H9 (cell line): ENCODE measurements around the gene HCFC1. TPM values are rescaled to one million over a fixed set of nuclear protein-coding genes. Genes with fewer than 3 reads are reported as not detected.

Source experiments
- DNase-seq: peaks from one replicate; pipeline ENCODE4 v3.0.0-alpha.2; 2017
- H2AFZ ChIP-seq: one replicate; pipeline ENCODE4 v1.6.1; 2013; ENCODE audit warnings: mild to moderate bottlenecking, low read length, control low read depth, moderate library complexity
- H2AK5ac ChIP-seq: 2 replicates; pipeline ENCODE4 v1.6.1; 2013; ENCODE audit warnings: low read length, control low read depth, mixed read lengths; ENCODE audit not compliant: insufficient read length
- H2BK120ac ChIP-seq: one replicate; pipeline ENCODE4 v1.6.1; 2013; ENCODE audit warnings: low read depth, mild to moderate bottlenecking, low read length, control low read depth, inconsistent platforms; ENCODE audit not compliant: poor library complexity, severe bottlenecking
- H2BK12ac ChIP-seq: 2 replicates; pipeline ENCODE4 v1.6.1; 2013; ENCODE audit warnings: low read length, control low read depth, mixed read lengths, low read depth; ENCODE audit not compliant: insufficient read length
- H2BK15ac ChIP-seq: 2 replicates; pipeline ENCODE4 v1.6.1; 2013; ENCODE audit warnings: low read depth, low read length, control low read depth
- H2BK20ac ChIP-seq: one replicate; pipeline ENCODE4 v1.6.1; 2013; ENCODE audit warnings: low read depth, mild to moderate bottlenecking, low read length, control low read depth, inconsistent platforms; ENCODE audit not compliant: poor library complexity, severe bottlenecking
- H2BK5ac ChIP-seq: 2 replicates; pipeline ENCODE4 v1.6.1; 2013; ENCODE audit warnings: low read length, control low read depth, mixed read lengths; ENCODE audit not compliant: insufficient read length
- H3K14ac ChIP-seq: 2 replicates; pipeline ENCODE4 v1.6.1; 2013; ENCODE audit warnings: low read length, control low read depth; ENCODE audit not compliant: insufficient read depth
- H3K18ac ChIP-seq: 2 replicates; pipeline ENCODE4 v1.6.1; 2013; ENCODE audit warnings: low read depth, mild to moderate bottlenecking, mixed read lengths, low read length, control low read depth; ENCODE audit not compliant: insufficient read length
- H3K23ac ChIP-seq: 2 replicates; pipeline ENCODE4 v1.6.1; 2013; ENCODE audit warnings: low read length, control low read depth, mixed read lengths, low read depth; ENCODE audit not compliant: insufficient read length
- H3K23me2 ChIP-seq: 2 replicates; pipeline ENCODE4 v1.6.1; 2013; ENCODE audit warnings: low read depth, mild to moderate bottlenecking, mixed read lengths, low read length, control low read depth; ENCODE audit not compliant: insufficient read length, poor library complexity, severe bottlenecking
- H3K27ac ChIP-seq: 2 replicates; pipeline ENCODE4 v1.5.1; 2013; ENCODE audit warnings: low read length, control low read depth, mixed read lengths, low read depth; ENCODE audit not compliant: insufficient read length
- H3K27me3 ChIP-seq: 2 replicates; pipeline ENCODE4 v1.6.1; 2013; ENCODE audit warnings: low read length, control low read depth, inconsistent platforms; ENCODE audit not compliant: insufficient read depth
- H3K4ac ChIP-seq: 2 replicates; pipeline ENCODE4 v1.6.1; 2013; ENCODE audit warnings: low read depth, mild to moderate bottlenecking, control low read depth, inconsistent platforms, low read length, moderate library complexity
- H3K4me1 ChIP-seq: 2 replicates; pipeline ENCODE4 v1.6.1; 2013; ENCODE audit warnings: low read length, control low read depth, inconsistent platforms; ENCODE audit not compliant: insufficient read depth
- H3K4me2 ChIP-seq: 2 replicates; pipeline ENCODE4 v1.6.1; 2013; ENCODE audit warnings: low read length, control low read depth, mixed read lengths; ENCODE audit not compliant: insufficient read length, insufficient read depth
- H3K56ac ChIP-seq: 2 replicates; pipeline ENCODE4 v1.6.1; 2013; ENCODE audit warnings: low read depth, mild to moderate bottlenecking, mixed read lengths, low read length, control low read depth; ENCODE audit not compliant: insufficient read length
- H3K79me1 ChIP-seq: 2 replicates; pipeline ENCODE4 v1.6.1; 2013; ENCODE audit warnings: low read depth, mild to moderate bottlenecking, moderate library complexity, low read length, control low read depth, inconsistent platforms; ENCODE audit not compliant: insufficient read depth, poor library complexity, severe bottlenecking
- H3K79me2 ChIP-seq: 2 replicates; pipeline ENCODE4 v1.6.1; 2013; ENCODE audit warnings: low read length, control low read depth, inconsistent platforms; ENCODE audit not compliant: insufficient read depth
- H3K9ac ChIP-seq: 2 replicates; pipeline ENCODE4 v1.6.1; 2013; ENCODE audit warnings: low read length, control low read depth, mixed read lengths; ENCODE audit not compliant: insufficient read length; ENCODE audit errors: extremely low read depth
- H3K9me3 ChIP-seq: one replicate; pipeline ENCODE4 v1.6.1; 2013; ENCODE audit warnings: low read depth, low read length, inconsistent platforms; ENCODE audit not compliant: control insufficient read depth
- H3T11ph ChIP-seq: one replicate; pipeline ENCODE4 v1.6.1; 2013; ENCODE audit warnings: mild to moderate bottlenecking, low read length, control low read depth, inconsistent platforms
- H4K20me1 ChIP-seq: one replicate; pipeline ENCODE4 v1.6.1; 2013; ENCODE audit not compliant: control insufficient read depth, insufficient read length, insufficient read depth
- H4K5ac ChIP-seq: 2 replicates; pipeline ENCODE4 v1.6.1; 2013; ENCODE audit warnings: low read depth, mild to moderate bottlenecking, mixed read lengths, low read length, control low read depth; ENCODE audit not compliant: insufficient read length
- H4K8ac ChIP-seq: replicated peaks from 2 replicates; pipeline ENCODE4 v1.6.1; 2013; ENCODE audit warnings: low read length, control low read depth, mixed read lengths, low read depth; ENCODE audit not compliant: insufficient read length
- H4K91ac ChIP-seq: 2 replicates; pipeline ENCODE4 v1.6.1; 2013; ENCODE audit warnings: low read depth, mild to moderate bottlenecking, moderate library complexity, mixed read lengths, low read length, control low read depth; ENCODE audit not compliant: insufficient read length
- H3K27ac Mint-ChIP-seq, 3 experiments: 2 replicates in 2 of 3; 3 replicates in 1 of 3; pipeline ENCODE4 v1.8.0; 2020 to 2021; ENCODE audit warnings: mixed read lengths in 3 of 3, mild to moderate bottlenecking in 1 of 3, moderate library complexity in 1 of 3
- H3K27me3 Mint-ChIP-seq: 2 replicates; pipeline ENCODE4 v1.8.0; 2021; ENCODE audit warnings: low read depth, mild to moderate bottlenecking, moderate library complexity, mixed read lengths
- H3K36me3 Mint-ChIP-seq, 3 experiments: 2 replicates in 2 of 3; 3 replicates in 1 of 3; pipeline ENCODE4 v1.8.0; 2020 to 2021; ENCODE audit warnings: low read depth in 3 of 3, mixed read lengths in 3 of 3; ENCODE audit not compliant: insufficient read depth in 1 of 3
- H3K4me1 Mint-ChIP-seq, 2 experiments: 2 replicates each; pipeline ENCODE4 v1.8.0; 2020; ENCODE audit warnings: mixed read lengths in 2 of 2
- H3K4me3 Mint-ChIP-seq, 2 experiments: 2 replicates in 1 of 2; 3 replicates in 1 of 2; pipeline ENCODE4 v1.8.0; 2020 to 2021; ENCODE audit warnings: mild to moderate bottlenecking in 2 of 2, mixed read lengths in 2 of 2, moderate library complexity in 1 of 2
- H3K9me3 Mint-ChIP-seq, 2 experiments: 2 replicates in 1 of 2; 3 replicates in 1 of 2; pipeline ENCODE4 v1.8.0; 2020; ENCODE audit warnings: mild to moderate bottlenecking in 2 of 2, mixed read lengths in 2 of 2, moderate library complexity in 1 of 2
- CTCF ChIP-seq: fragments of 200-600 bp; sonication (generic); conservative IDR thresholded peaks from 3 replicates; pipeline ENCODE4 v1.8.0; 2021; ENCODE audit warnings: antibody characterized with exemption, mild to moderate bottlenecking
- WGBS: extraction: QIAGEN DNeasy Blood & Tissue Kit; methylation state at CpG from one replicate; pipeline ENCODE4 v1.1.7; 2013; ENCODE audit warnings: missing lambda C conversion rate, low lambda C conversion rate, mixed read lengths; ENCODE audit not compliant: insufficient read length; ENCODE audit errors: extremely low coverage; 5-methylcytosine and 5-hydroxymethylcytosine counted together
- total RNA-seq: library from RNA; stranded (reverse); gene quantifications from 2 replicates; pipeline ENCODE4 v1.2.1, GENCODE V29; 2021

Gene HCFC1
- total RNA-seq, 1 experiment from 2014 or later = 144 TPM

GRCh38 chrX:153927922-153928760, 43.5 kb downstream of the HCFC1 start:
- peaks cover 59 to 68% of the 10 kb centered on the region in 2 experiments for H3K9me3 Mint-ChIP-seq
- no CpG with 5 or more reads among the region's 76 CpGs for WGBS
- Histone ChIP-seq H4K8ac (no peak overlapping the region), H3K4ac (no peak overlapping the region), H3K14ac (peak overlapping the region; percentile 55; the same call in 1 of the 2 replicates), H3K27me3 (no peaks in the 10 kb centered on the region), H4K5ac (no peak overlapping the region), H3K23me2 (peaks cover 22% of the 10 kb centered on the region), H3K23ac (no peak overlapping the region), H2AK5ac (no peak overlapping the region), H2BK20ac (no peak overlapping the region), H3K56ac (no peak overlapping the region), H3K9me3 (peaks cover 20% of the 10 kb centered on the region), H2BK15ac (no peak overlapping the region), H2BK12ac (no peak overlapping the region), H4K91ac (no peak overlapping the region), H3T11ph (no peak overlapping the region), H3K18ac (peak overlapping the region; percentile 78), H3K9ac (peak overlapping the region; percentile 45), H2BK5ac (no peak overlapping the region), H3K4me1 (no peaks in the 10 kb centered on the region), H3K4me2 (peak overlapping the region; percentile 52), H3K79me1 (no peaks in the 10 kb centered on the region), H3K79me2 (no peaks in the 10 kb centered on the region), H2BK120ac (no peak overlapping the region), H3K27ac (no peak overlapping the region), H2AFZ (no peak overlapping the region), H4K20me1 (no peaks in the 10 kb centered on the region)
- H3K27me3 Mint-ChIP-seq = no peaks in the 10 kb centered on the region; the same call in 1 of the 2 replicates
- peak; percentile 97 for DNase-seq
- TF ChIP-seq CTCF = no peak
- peak overlapping the region; percentile 77 to 97 (median 94); a peak in 6 of 7 replicates for H3K27ac Mint-ChIP-seq
- peaks cover 9 to 31% of the 10 kb centered on the region in 2 experiments for H3K4me1 Mint-ChIP-seq
- H3K4me3 Mint-ChIP-seq = peak overlapping the region; percentile 71 to 83
- H3K36me3 Mint-ChIP-seq = peaks cover 19 to 42% (median 26%) of the 10 kb centered on the region in 3 experiments
